ENCODE data around the gene CHD2.
A peak's percentile ranks its signal among the peaks of the same experiment; 100 is the strongest.

The CHD2 gene

GRCh38 chr15:93072411-93073394 is 172.6 kb downstream of the CHD2 start:
- DNase-seq, result peak in 1 of 2 experiments; percentile 25

GRCh38 chr15:93073465-93073952 is 173.4 kb downstream of the CHD2 start:
- DNase-seq, result no peak

- DNase-seq, result no peak
Measured at GRCh38 chr15:93074599-93074998, 174.5 kb downstream of the CHD2 start.

- DNase-seq, result no peak
Measured at GRCh38 chr15:93076217-93076616, 176.1 kb downstream of the CHD2 start.

DNA sequence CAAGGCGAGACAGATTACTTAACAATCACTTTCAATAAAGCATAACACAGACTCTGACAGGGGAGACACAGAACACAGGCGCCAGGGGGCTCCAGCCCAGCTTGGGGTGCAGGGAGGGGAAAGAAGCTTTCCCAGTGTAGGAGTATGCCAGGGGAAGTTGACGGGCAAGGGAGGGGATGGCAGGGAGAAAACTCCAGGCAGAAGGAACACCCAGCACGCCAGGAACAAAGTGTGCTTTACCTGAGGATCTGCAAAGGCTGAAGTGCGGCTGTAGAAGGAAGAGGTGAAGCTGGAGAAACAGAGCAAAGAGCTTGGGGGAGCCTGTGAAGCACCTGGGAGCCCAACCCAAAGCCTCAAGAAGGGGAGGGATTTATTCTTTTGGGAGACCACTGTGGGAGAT is 176.8 kb downstream of the CHD2 start:
- DNase-seq, result no peak

Measured in SW 1271 (cell line).